Measurements from ENCODE around the gene THAP10.

GRCh38 chr15:70933411-70933810 lies 41.2 kb upstream of the THAP10 start:
- TF ChIP-seq CTCF (conservative IDR thresholded peaks at IDR 0.05; ENCODE audit: low read depth in 2 of 2) (no peak), ZNF462 (CRISPR knock-in tag; IDR thresholded peaks at IDR 0.05) (no peak)

Data from GM23338 (cell line).